GM21367 (cell line): Measurements from ENCODE around the gene BANP.
"Not testable (repeated sequence)": the region's sequence is repeated elsewhere in the genome, so short reads cannot be mapped to it uniquely, and the experiment has no call there.

Experiments used
- ATAC-seq: cut with Tn5 transposase; IDR thresholded peaks from one replicate; pipeline ENCODE4 v1.9.1; 2021; ENCODE audit not compliant: unreplicated experiment

The BANP gene

GRCh38 chr16:87965417-87965816 is 14.2 kb downstream of the BANP start:
- ATAC-seq = no peak

GRCh38 chr16:87966064-87966645 is 14.9 kb downstream of the BANP start:
- no peak for ATAC-seq

- ATAC-seq = no peak
Observed at GRCh38 chr16:87966685-87967185, 15.5 kb downstream of the BANP start.

- no peak for ATAC-seq
Observed at GRCh38 chr16:87968541-87968940, 17.3 kb downstream of the BANP start.

GRCh38 chr16:87970186-87970585 is 19.0 kb downstream of the BANP start:
- no peak for ATAC-seq

- no peak for ATAC-seq
Observed at GRCh38 chr16:87971933-87972332, 20.7 kb downstream of the BANP start.

GRCh38 chr16:87973717-87974116 is 22.5 kb downstream of the BANP start:
- no peak for ATAC-seq

GRCh38 chr16:87974178-87974577 is 22.9 kb downstream of the BANP start:
- no peak for ATAC-seq

- ATAC-seq = no peak
Observed at GRCh38 chr16:87976665-87977064, 25.4 kb downstream of the BANP start.

GRCh38 chr16:87978127-87978526 is 26.9 kb downstream of the BANP start:
- no peak for ATAC-seq

GRCh38 chr16:87979352-87979751 is 28.1 kb downstream of the BANP start:
- ATAC-seq = no peak

GRCh38 chr16:87979911-87980630 is 28.8 kb downstream of the BANP start:
- not testable (repeated sequence) for ATAC-seq

GRCh38 chr16:87981376-87981775 is 30.1 kb downstream of the BANP start:
- ATAC-seq = not testable (repeated sequence)

- ATAC-seq = no peak
Observed at GRCh38 chr16:87982581-87983041, 31.4 kb downstream of the BANP start.

GRCh38 chr16:87983072-87983736 is 32.0 kb downstream of the BANP start:
- ATAC-seq = not testable (repeated sequence)

GRCh38 chr16:87983737-87984097 is 32.5 kb downstream of the BANP start:
- ATAC-seq = not testable (repeated sequence)

GRCh38 chr16:87984180-87984579 is 32.9 kb downstream of the BANP start:
- not testable (repeated sequence) for ATAC-seq

- no peak for ATAC-seq
Observed at GRCh38 chr16:87984632-87985267, 33.5 kb downstream of the BANP start.

GRCh38 chr16:87985493-87985892 is 34.3 kb downstream of the BANP start:
- not testable (repeated sequence) for ATAC-seq

- ATAC-seq = not testable (repeated sequence)
Observed at GRCh38 chr16:87986361-87986849, 35.2 kb downstream of the BANP start.

GRCh38 chr16:87988596-87988995 is 37.4 kb downstream of the BANP start:
- not testable (repeated sequence) for ATAC-seq
